Stimulated activated memory B cell treated with anti-CD40 and anti-IgM and Interleukin-4, amounts not matched to agents 10 μg/mL and 1 μg/mL and 100 μg/mL, for 72 hours (primary cell): ENCODE data around the gene SPRR2E.
"Not testable (repeated sequence)": the region's sequence is repeated elsewhere in the genome, so short reads cannot be mapped to it uniquely, and the experiment has no call there.

Source experiments
- ATAC-seq: fragments of 150-1000 bp; cut with Tn5 transposase; 2 replicates; pipeline ENCODE4 v1.10.0; 2021
- H3K27ac Mint-ChIP-seq: one replicate; pipeline ENCODE4 v1.8.0; 2022; ENCODE audit warnings: mild to moderate bottlenecking, mixed read lengths
- H3K27me3 Mint-ChIP-seq: one replicate; pipeline ENCODE4 v1.8.0; 2022; ENCODE audit warnings: mixed read lengths
- H3K36me3 Mint-ChIP-seq: one replicate; pipeline ENCODE4 v1.8.0; 2022; ENCODE audit warnings: mixed read lengths
- H3K4me1 Mint-ChIP-seq: one replicate; pipeline ENCODE4 v1.8.0; 2022; ENCODE audit warnings: mixed read lengths
- H3K4me3 Mint-ChIP-seq: one replicate; pipeline ENCODE4 v1.8.0; 2022; ENCODE audit warnings: mild to moderate bottlenecking, moderate library complexity, mixed read lengths
- H3K9me3 Mint-ChIP-seq: one replicate; pipeline ENCODE4 v1.8.0; 2022; ENCODE audit warnings: mixed read lengths

Gene SPRR2E

GRCh38 chr1:153099461-153100045, 5.2 kb upstream of the SPRR2E start:
- Mint-ChIP-seq H3K9me3 (peaks cover 6% of the 10 kb centered on the region), H3K4me3 (no peak overlapping the region), H3K36me3 (no peaks in the 10 kb centered on the region), H3K4me1 (no peaks in the 10 kb centered on the region), H3K27me3 (peaks cover 8% of the 10 kb centered on the region), H3K27ac (no peak overlapping the region)
- ATAC-seq = no peak

- H3K9me3 Mint-ChIP-seq = no peaks in the 10 kb centered on the region
- ATAC-seq = no peak
- peaks cover 8% of the 10 kb centered on the region for H3K27me3 Mint-ChIP-seq
- no peak overlapping the region for H3K4me3 Mint-ChIP-seq
- no peaks in the 10 kb centered on the region for H3K4me1 Mint-ChIP-seq
- no peak overlapping the region for H3K27ac Mint-ChIP-seq
- H3K36me3 Mint-ChIP-seq = no peaks in the 10 kb centered on the region
These were observed 1.4 kb upstream of the SPRR2E start for GRCh38 chr1:153095764-153096163.

- Mint-ChIP-seq H3K27ac (no peak overlapping the region), H3K27me3 (peaks cover 35% of the 10 kb centered on the region), H3K9me3 (no peaks in the 10 kb centered on the region), H3K4me1 (no peaks in the 10 kb centered on the region), H3K4me3 (no peak overlapping the region), H3K36me3 (no peaks in the 10 kb centered on the region)
- no peak for ATAC-seq
These were observed 6.7 kb downstream of the SPRR2E start for GRCh38 chr1:153087652-153088051.

GRCh38 chr1:153081736-153082135, 12.6 kb downstream of the SPRR2E start:
- H3K27ac Mint-ChIP-seq = no peak overlapping the region
- peaks cover 49% of the 10 kb centered on the region for H3K27me3 Mint-ChIP-seq
- no peak for ATAC-seq
- H3K36me3 Mint-ChIP-seq = no peaks in the 10 kb centered on the region
- H3K9me3 Mint-ChIP-seq = peaks cover 6% of the 10 kb centered on the region
- no peaks in the 10 kb centered on the region for H3K4me1 Mint-ChIP-seq
- H3K4me3 Mint-ChIP-seq = no peak overlapping the region

- H3K9me3 Mint-ChIP-seq = peaks cover 2% of the 10 kb centered on the region
- H3K27ac Mint-ChIP-seq = no peak overlapping the region
- no peaks in the 10 kb centered on the region for H3K36me3 Mint-ChIP-seq
- no peak for ATAC-seq
- H3K27me3 Mint-ChIP-seq = peaks cover under 1% of the 10 kb centered on the region
- H3K4me1 Mint-ChIP-seq = no peaks in the 10 kb centered on the region
- no peak overlapping the region for H3K4me3 Mint-ChIP-seq
These were observed 21.3 kb downstream of the SPRR2E start for GRCh38 chr1:153072806-153073726.

GRCh38 chr1:153071511-153071910, 22.8 kb downstream of the SPRR2E start, which contains the start of gene SPRR2B:
TSS of gene SPRR2B (minus strand) at chr1:153071611. CDS start at chr1:153070839, 772 bp downstream.
- Mint-ChIP-seq H3K27ac (no peak within 1 kb of the TSS), H3K4me1 (no peaks in the 10 kb centered on the region), H3K4me3 (no peak within 1 kb of the TSS), H3K27me3 (peaks cover 16% of the 10 kb centered on the region), H3K9me3 (peaks cover 4% of the 10 kb centered on the region), H3K36me3 (no peaks in the 10 kb centered on the region)
- ATAC-seq = no peak

GRCh38 chr1:153070243-153070642, 24.1 kb downstream of the SPRR2E start:
- Mint-ChIP-seq H3K9me3 (peaks cover 4% of the 10 kb centered on the region), H3K27me3 (peaks cover 29% of the 10 kb centered on the region), H3K27ac (no peak overlapping the region), H3K36me3 (no peaks in the 10 kb centered on the region), H3K4me3 (no peak overlapping the region), H3K4me1 (no peaks in the 10 kb centered on the region)
- no peak for ATAC-seq

- no peak for ATAC-seq
- H3K4me1 Mint-ChIP-seq = no peaks in the 10 kb centered on the region
- no peaks in the 10 kb centered on the region for H3K9me3 Mint-ChIP-seq
- peaks cover 54% of the 10 kb centered on the region for H3K27me3 Mint-ChIP-seq
- H3K4me3 Mint-ChIP-seq = no peak overlapping the region
- H3K27ac Mint-ChIP-seq = no peak overlapping the region
- no peaks in the 10 kb centered on the region for H3K36me3 Mint-ChIP-seq
These were observed 35.2 kb downstream of the SPRR2E start for GRCh38 chr1:153058826-153059784.

- H3K27ac Mint-ChIP-seq = no peak overlapping the region
- H3K4me3 Mint-ChIP-seq = no peak overlapping the region
- peaks cover 2% of the 10 kb centered on the region for H3K9me3 Mint-ChIP-seq
- H3K27me3 Mint-ChIP-seq = peaks cover 54% of the 10 kb centered on the region
- no peaks in the 10 kb centered on the region for H3K4me1 Mint-ChIP-seq
- ATAC-seq = no peak
- no peaks in the 10 kb centered on the region for H3K36me3 Mint-ChIP-seq
These were observed 36.2 kb downstream of the SPRR2E start for GRCh38 chr1:153058154-153058553.

- Mint-ChIP-seq H3K36me3 (no peaks in the 10 kb centered on the region), H3K4me3 (no peak within 1 kb of the TSS), H3K27me3 (peaks cover 59% of the 10 kb centered on the region), H3K9me3 (peaks cover 8% of the 10 kb centered on the region), H3K4me1 (no peaks in the 10 kb centered on the region), H3K27ac (no peak within 1 kb of the TSS)
- no peak for ATAC-seq
These were observed 37.0 kb downstream of the SPRR2E start, which contains the start of gene SPRR2A for GRCh38 chr1:153057375-153057774. TSS of gene SPRR2A (minus strand) at chr1:153057512. CDS start at chr1:153056735, 777 bp downstream.

- ATAC-seq, H3K27ac Mint-ChIP-seq, H3K4me3 Mint-ChIP-seq, H3K4me1 Mint-ChIP-seq, H3K9me3 Mint-ChIP-seq, H3K36me3 Mint-ChIP-seq: not testable (repeated sequence)
- H3K27me3 Mint-ChIP-seq = peaks cover 60% of the 10 kb centered on the region
These were observed 38.2 kb downstream of the SPRR2E start for GRCh38 chr1:153056111-153056510.

GRCh38 chr1:153049211-153049610, 45.1 kb downstream of the SPRR2E start:
- Mint-ChIP-seq H3K4me3 (no peak overlapping the region), H3K9me3 (peaks cover 10% of the 10 kb centered on the region), H3K36me3 (no peaks in the 10 kb centered on the region), H3K27me3 (peaks cover 68% of the 10 kb centered on the region), H3K4me1 (no peaks in the 10 kb centered on the region), H3K27ac (no peak overlapping the region)
- peak; percentile 59 for ATAC-seq
